EH (cell line): ENCODE results near the gene CAPN13.

Experiments
- DNase-seq: peaks from one replicate; pipeline ENCODE4 v3.0.0-alpha.2; 2015; ENCODE audit warnings: low read depth

Gene CAPN13

DNA sequence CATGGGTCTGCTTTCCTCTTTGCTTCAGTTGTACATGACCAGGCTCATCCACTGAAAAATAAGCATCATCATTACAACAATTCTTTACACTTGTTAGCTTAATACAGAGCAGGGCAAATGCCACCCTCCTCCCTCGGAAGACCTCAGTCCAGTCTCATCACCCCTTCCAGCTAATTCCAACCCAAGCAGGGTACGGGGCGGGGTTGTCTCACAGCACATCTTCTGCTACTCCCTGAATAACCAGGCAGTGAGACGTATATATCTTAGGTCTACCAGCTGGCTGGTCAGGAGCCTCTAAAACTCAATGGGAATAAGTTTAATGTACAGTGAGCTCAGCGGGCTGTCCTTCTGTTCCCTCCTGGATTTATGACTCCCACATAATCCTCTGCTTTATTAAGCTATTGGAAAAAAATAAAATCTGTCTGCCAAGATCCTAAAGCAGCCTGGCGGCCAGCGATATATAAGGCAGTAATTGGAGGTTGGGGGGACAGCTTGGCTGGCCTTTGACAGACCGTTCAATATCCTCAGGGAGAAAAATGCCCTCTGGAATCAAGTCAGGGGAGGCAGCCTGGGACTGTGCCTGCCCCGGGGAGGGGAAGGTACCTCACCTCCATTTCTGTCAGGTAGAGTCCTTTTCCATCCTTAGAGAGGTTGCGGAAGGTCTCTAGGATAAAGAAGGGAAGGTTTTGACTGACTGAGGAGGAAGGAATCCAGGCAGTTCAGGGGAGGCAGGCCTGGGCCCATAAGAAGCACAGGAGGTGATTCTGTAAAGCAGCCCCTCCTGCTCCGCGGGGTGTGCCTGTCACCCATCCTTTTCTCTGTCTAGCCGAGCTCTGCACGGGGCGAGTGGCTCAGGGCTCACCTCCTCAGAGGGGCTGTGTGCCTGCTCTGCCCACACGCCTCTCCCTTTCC is 76.3 kb downstream of the CAPN13 start:
- DNase-seq = no peak

DNA sequence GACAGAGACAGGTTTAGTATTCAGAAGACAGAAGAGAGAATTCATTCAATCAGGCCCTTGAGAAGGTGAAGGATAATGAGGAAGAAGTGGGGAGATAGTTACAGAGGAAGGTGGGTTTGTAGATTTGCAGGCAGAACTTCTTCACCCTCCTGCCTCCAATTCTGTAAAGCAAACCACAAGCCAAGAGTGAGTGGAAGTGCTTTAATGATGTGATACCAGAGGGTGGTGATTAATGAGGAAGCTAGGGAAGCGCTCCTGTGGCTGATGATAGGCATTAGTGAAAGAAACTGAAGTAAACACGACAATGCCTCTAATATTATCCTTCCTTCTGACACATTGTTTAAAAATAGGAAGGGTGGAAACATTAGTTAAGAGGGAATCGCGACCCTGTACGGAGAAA is 78.2 kb downstream of the CAPN13 start:
- DNase-seq = no peak

DNA sequence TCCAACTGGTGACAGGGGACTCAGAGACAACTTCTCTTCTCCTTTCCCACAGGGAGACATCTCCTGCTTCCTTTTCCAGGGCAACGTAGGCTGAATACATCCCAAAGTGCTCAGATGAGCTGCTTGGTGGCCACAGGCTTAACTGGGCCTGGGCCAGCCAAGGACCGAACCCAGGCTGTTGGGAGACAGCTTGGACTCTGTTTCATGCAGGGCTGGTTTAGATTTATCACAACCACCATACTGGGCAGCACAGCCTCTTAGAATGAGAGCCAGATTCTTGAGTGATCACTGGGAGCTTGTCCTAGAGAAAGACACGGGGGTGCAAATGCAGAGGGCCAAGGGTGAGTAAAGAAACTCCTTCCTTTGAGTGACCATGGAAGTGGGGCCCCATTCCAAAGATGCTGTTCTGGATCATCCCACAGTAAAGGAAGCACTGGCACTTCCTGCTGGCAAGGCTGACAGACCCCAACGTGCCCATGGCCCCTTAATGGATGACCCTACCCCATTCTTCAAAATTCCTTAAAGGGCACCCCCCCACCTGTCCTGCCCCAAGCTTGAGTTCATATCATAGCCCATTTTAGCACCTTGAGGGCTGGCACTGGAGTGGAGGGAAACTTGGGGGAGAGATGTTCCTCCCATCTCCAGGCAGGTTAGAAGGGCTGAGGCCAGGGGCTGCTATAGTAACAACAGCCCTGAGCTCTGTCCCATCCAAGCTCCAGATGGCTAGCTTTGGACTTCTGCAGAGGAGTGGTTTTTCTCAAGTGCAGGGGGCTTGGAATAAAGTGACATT is 84.1 kb downstream of the CAPN13 start:
- no peak for DNase-seq

DNA sequence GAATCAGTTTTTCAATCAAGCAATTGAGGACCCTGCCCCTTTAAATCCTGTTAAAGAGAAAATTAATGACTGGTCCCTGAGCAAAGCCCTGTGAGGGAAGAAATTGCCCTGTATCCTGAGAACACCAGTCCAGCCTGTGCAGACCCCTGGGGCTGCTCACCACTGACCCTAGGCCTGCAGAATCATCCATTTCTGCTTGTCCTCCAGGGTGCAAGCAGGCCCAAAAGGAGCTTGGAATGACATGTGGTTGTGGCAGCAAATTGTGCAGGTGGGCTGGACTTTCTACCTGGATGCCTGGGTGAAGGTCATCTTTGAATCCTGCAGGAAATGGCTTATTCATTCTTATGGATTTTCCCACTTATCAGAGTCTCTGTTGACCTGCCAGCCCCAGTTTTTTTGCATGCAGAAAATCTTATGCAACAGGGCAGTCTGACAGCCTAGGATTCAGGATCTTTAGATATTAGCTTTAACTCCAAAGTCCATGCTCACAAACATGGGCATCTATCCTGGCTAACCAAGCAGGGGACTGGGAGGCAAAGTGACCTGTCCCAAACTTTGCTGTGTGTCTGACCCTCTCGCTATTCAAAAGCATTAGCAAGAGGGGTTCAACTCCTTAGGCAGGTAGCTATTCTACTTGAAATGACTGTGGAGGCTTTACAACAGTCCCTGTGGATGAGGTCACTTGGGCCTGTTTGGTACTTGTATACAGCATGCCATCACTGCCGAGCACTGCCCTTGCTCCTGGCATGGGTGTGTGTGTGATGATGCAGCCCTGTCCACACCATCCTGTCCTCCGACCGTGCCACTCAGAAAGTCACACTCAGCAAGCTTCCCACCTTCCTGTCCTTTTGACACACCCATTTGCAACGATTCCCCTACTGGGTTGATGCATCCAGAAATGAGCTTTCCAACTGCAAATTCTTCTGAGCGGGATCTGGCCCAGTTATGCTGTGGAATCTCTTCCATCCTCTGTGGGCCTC is 85.3 kb downstream of the CAPN13 start:
- no peak for DNase-seq

DNA sequence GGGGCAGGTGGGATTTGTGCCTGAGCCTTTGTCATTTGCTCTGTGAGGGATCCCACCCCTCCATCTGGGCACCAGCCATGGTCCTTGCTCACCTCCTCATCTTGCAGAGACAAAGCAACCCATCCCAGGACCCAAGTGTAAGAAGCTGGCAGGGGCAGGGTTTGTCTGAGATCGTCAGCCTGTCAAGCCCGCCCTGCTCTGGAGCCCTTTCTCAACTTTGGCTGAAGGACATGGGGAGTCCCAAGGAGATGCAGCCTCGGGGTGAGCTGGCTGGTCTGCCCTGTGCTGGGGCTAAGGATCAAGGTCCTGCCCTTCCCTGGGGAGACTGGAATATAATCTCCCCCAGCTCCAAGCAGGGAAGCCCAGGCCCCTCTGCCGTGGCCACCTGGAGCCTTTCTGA is 86.0 kb downstream of the CAPN13 start:
- DNase-seq = no peak

DNA sequence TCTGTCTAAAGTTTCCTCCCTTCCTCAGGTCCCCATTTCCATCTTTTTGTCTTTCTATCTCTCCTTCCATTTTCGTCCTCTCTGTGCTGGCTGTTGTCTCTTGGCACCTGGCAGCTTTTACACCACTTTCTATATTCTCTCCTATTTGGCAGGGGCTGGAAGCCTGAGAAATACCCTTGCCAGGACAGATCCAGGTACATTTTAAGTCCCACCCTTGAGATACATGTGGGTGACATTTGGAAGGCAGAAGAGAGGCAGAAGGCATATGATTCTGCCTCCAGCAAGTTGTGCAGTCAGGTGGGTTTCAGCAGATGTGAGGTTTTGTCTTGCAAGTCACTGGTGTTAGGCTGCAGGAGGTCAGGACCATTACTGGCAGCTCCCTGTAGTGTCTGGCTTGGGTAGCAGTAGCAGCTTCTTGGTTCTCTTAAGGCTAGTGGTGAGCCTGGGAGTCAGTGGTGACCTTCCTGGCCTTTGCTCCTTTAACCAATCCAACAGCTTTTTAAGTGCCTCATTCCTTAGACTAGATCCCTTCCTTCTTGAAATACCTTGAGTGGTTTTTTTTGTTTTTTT is 90.1 kb downstream of the CAPN13 start:
- no peak for DNase-seq

DNA sequence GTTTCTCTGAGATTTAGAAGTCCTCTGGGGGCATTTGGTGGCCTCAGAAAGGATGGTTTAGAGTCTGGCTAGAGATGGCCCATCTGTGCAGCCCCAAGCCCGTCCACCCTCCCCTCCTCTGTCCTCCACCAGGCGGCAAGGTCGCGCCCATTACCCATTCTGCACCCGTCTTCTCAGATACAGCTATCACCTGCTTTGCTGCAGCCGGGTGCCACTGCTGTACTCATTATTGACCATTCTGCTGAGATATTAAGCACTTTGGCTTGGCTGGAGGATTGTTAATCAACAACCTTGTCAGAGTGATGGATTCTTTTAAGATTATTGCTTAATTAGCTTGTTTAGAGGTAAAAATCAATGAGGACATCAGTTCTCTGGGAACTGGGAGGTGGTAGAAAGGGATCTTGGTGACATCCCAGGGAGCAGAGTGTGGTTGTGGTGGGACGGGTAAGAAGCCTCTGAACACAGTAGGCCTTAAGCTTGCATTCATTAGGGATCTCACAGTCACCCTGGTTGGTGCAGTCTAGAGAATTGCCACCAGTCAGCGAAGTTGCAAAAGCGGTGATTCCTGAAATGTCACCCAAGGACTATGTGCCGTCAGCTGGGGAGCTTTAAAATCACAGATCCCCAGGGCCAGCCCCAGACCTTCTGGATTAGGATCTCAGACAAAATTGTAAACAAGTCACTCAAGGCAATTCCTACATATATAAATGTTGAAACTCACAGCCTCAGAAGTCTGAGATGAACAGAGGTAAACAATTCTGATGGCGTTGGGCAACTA is 90.9 kb downstream of the CAPN13 start:
- DNase-seq = no peak

DNA sequence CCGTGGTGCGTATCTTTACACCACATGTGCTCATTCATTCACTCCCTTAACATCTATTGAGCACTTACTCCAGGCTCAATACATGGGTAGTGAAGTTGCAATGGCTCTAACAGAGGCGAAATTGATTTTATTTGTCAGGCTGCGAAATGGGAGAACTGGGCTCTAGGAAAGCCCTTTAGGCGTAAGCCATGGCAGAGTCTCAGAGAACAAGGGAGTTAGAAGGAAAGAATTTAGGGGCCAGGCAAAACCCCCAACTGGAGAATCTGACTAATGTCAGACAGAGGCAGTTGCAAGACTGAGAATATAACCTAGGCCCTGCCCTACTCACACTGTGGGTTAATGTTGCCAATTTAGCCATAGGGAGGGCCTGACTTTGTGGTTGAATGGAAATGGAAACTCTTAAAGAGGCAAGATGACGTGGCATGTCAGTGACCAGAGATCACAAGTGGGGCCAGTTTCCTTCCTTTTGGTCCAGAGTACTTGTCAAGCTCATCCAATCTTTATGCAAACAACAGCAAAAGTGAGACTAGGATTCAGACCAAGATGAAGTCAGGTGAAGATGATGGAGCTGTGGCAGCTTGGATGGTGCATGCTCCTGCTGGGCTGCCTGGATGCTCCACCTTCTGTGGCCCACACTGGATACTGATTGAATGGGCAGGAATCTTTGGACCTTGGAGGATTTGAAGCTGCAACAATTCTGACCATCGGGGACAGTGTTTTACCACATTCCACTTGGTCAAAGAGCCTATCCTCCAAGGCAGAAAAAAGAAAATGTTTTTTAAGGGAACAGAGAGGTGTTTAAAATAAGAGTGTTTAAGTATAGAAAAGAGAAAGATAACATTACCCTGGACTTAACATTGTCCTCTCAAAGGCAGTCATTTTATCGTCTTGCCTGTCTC is 92.2 kb downstream of the CAPN13 start:
- DNase-seq = no peak

DNA sequence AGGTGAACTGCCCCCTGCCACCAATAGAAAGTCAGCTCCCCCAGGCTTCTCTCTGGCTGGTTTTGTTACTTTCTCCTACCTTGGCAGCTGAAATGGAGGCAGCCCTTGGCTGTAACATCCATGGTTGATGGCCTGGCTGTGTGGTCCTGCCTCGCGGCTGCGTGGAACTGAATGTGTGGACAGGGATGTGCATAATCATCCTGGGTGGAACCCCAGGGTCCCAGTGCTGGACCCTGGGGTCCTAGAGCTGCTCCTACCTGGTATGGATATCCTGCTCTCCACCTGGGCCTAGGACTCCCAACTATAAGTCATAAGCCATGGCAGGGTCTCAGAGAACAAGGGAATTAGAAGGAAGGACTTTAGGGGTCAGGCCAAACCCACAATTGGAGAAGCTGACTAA is 93.5 kb downstream of the CAPN13 start:
- DNase-seq = no peak

DNA sequence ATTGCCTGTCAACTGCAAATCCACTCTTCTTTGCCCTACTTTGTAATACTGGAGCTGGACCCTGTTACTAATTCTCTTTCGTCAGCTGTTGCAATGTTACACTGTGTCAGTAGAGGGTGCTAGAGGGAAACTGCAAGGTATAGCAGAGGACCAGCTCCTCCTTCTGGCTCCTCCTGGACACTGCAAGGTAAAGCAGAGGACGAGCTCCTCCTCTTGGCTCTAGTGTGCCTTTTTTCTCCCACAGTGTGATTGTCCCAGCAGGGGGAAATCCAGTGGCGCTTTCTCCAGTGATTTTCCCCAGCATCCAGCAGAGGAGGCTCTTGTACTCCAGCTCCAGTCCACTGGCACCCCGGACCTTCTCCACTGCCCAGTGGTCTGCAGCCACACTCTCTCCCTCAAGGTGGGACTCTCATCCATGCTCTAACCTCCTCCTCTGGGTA is 95.6 kb downstream of the CAPN13 start:
- peak; percentile 89 for DNase-seq

DNA sequence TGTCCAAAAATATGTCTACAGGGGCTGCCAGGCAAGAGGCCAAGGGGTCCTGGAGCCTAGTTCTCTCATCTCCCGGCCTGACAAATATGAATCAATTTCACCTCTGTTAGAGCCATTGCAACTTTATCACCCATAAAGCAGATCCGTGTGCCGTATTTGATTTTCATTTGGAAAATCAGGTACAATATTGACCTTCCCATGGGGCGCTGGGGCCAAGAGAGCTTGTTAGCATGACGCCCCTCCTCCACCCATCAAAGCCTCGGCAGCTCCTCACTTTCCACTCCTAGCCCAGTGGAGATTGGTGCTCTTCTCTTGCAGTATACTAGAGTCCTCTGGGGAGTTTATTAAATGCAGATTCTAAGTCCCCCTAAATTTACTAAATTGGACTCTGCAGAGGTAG is 96.8 kb downstream of the CAPN13 start:
- DNase-seq = no peak

DNA sequence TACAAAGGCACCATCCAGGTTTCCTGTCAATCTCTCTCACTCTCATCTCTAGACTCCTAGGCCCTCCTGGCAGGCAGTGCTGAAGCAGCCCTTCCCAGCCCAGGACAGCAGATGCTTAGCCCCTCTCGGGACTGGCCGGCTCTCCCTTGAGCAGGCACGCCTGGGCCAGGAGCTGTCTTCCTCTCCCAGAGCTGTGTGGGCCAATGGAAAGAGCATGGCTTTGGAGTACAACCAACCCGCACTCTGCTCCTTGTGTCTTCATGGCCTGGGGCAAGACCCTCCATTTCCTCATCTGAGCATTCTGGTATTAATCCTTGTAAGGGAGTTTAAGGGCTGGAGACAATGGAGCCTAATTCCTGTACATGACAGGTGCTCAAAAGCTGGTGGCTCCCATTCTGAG is 97.2 kb downstream of the CAPN13 start:
- DNase-seq = no peak

DNA sequence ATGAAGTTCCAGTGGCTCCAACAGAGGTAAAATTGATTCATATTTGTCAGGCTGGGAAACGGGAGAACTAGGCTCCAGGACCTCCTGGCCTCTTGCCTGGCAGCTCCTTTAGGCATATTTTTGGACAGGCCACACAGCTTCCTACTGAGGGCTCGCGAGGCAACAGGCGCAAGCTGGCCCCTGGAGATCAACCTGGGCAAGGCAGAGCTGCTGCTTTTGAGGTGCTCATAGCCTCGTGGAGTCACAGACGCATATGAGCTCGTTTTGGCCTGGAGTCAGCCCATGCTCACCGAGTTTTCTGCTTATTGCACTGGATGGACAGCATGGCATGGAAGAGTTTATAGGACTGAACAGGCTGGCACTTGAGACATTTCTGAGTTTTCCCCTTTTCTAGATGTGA is 97.7 kb downstream of the CAPN13 start:
- DNase-seq = no peak

DNA sequence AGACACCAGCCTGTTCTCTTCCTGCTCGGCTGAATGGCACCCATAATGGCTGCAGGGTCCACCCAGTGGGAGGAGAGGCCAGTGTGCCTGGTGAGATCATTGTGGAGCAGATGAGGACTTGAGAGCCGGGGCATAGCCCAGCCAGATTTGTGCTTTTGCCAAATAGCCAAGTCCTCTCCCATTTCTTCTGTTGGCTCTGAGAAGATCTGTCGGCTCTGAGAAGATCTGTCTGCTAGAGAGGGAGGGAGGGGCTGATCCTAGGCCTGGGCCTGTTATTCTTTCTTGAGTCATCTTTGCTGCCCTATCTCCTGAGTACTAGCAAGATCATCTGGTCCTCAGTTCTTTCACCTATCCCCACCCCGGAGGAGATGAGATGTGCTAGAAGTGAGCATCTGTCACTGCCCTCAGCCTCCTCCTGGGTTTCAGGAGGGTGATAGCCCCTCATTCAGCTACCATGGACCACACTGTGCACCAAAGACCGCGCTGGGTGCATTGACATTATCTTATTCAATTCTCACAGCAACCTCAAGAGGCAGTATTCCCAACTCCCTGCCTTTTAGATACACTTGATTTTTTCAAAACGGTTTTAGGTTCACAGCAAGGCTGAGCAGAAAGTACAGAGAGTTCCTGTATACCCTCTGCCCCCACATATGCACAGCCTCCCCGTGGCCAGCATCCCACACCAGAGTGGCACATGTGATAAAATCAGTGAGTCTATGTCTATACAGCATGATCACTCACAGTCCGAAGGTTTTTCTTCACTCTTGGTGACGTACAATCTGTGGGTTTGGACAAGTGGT is 98.6 kb downstream of the CAPN13 start:
- DNase-seq = peak; percentile 69

DNA sequence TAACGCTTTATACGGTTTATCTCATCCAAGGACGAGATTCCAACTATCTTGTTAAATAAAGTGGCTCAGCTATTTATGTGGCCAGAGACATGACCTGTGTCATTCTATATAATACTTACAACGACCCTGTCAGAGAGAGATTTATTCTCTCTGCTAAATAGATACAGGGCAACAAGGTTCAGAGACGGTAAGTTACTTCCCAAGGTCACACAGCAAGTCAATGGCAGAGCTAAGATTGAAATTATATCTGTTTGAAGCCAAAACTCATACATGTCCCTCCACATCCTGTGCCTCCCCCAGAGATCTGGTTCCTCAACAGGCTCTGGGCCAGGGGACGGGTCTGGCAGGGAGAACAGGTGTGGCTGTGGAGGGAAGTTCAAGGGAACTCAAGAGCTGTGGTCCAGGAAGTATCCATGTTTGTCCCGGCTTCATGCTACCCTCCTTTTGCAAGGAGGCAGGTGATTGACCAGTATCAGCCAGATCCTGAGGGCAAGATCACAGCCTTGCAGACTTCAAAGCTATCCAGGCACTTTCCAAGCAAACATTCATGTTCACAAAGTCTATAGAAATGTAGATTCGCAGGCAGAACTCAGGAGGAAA is 99.8 kb downstream of the CAPN13 start:
- DNase-seq = no peak

DNA sequence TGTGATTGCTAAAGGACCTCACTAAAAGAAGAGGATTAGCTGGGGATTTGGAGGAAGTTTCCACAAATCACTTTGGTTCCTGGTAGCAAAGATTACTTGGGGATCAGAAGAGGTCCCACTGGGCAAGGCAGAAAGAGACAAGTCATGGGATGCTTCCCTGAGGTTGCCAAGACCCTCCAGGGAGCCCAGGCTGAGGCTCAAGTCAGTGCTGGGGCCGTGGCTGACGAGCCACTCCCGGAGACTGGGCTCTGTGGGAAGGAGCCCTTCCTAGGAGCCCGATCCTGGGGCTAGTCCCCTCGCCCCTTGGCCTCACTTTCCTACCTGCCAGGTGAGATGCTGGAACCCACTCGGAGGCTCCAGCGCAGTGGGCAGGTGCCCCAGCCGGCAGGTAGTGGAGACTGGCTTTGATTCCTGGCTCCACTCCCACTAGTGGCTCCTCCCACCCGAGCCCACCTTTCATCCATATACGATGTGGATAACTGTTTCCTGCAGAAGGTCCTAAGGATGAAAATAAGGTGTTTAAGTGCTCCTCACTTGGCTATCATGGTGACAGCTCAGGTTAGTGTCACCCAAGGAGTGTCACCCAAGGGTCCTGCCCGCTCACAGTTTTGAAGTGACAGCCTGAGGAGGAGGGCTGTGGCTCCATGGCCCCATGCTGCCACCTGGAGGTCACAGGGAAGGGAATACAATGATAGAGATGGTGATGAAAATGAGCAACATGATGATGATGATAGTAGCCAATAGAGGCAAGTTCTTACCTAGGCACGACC is 100.5 kb downstream of the CAPN13 start:
- peak; percentile 75 for DNase-seq

DNA sequence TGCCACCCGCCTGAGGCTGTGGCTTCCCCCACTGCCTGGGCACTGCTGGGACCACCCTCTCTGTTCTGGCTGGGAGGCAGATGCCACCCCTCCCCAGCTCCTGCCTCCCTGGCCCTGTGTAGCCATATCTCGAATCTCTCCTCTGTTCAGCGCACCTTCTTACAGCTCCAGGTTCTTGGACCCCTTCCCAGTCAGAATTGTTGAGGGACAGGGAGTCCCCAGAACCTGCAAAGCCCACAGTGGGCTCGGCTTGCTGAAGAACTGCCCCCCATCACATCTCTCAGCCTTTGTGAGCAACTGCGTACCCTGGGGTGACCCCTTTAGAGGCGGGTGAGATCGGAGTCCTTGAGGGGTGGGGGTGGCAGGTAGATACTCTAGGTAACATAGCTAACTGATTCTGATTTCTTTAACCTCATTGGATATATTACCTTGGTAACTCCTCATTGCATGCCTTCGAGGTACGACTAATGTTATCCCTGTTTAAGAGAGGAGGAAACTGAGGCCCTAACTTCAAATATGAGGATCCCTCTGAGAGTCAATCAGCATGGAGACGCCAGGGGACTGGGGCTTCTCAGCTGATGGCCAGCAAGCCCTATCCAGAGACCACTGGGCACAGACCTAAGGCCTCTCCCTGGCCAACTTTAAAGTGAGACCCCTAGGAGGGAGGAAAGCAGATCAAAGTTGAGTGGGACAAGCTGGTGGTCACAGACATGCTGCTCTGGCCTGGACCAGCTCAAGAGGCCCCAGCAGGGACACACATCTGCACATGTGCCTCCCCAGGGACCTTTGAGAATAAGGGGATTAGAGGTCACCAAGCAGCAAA is 101.3 kb downstream of the CAPN13 start:
- no peak for DNase-seq
